Thyroid gland (tissue), 4 donors: ENCODE data around the gene RAET1E. TPM values are rescaled to one million over a fixed set of nuclear protein-coding genes. Genes with fewer than 3 reads are reported as not detected.

ENCODE experiments used
- total RNA-seq, 4 donors: library from RNA; depleted of rRNA; stranded (reverse); fragments of >200 nt; gene quantifications; one replicate each; pipeline ENCODE4 v1.2.3, GENCODE V29; 2016

The RAET1E gene
- total RNA-seq, 4 donors from 2014 or later = 1.7 TPM; not detected in 3

Other genes with a start within 250 kb of the RAET1E start
- gene KATNA1, start 249.4 kb downstream of the RAET1E start, total RNA-seq = 10 to 100 TPM; 17.8 to 21.6 (median 18.4) TPM
- 10 to 100 TPM; 25.7 to 32.2 (median 30.0) TPM for gene LATS1, start 180.0 kb downstream of the RAET1E start, total RNA-seq
- gene NUP43, start 151.6 kb downstream of the RAET1E start, total RNA-seq = 100 to 1,000 TPM in 1 of 4 donors, 10 to 100 TPM in 3; 31.1 to 112 (median 53.7) TPM
- 100 to 1,000 TPM in 1 of 4 donors, 10 to 100 TPM in 3; 62.2 to 133 (median 77.9) TPM for gene PCMT1, start 148.4 kb downstream of the RAET1E start, total RNA-seq
- 10 to 100 TPM; 39.4 to 76.8 (median 57.2) TPM for gene LRP11, start 33.8 kb downstream of the RAET1E start, total RNA-seq
- gene RAET1G, start 25.0 kb upstream of the RAET1E start, total RNA-seq = 1 to 10 TPM in 2 of 4 donors, under 1 TPM in 1, not detected in 1; 0.59 to 2.0 (median 1.6) TPM
- gene ULBP2, start 43.9 kb upstream of the RAET1E start, total RNA-seq = 1 to 10 TPM in 1 of 4 donors, under 1 TPM in 1, not detected in 2; 0.78 to 1.5 TPM
- under 1 TPM in 2 of 4 donors, not detected in 2; 0.33 to 0.46 TPM for gene ULBP1, start 65.8 kb upstream of the RAET1E start, total RNA-seq
- gene RAET1L, start 127.4 kb upstream of the RAET1E start, total RNA-seq = not detected
- gene ULBP3, start 171.0 kb upstream of the RAET1E start, total RNA-seq = 10 to 100 TPM in 3 of 4 donors, 1 to 10 TPM in 1; 2.4 to 31.7 (median 16.5) TPM
- 100 to 1,000 TPM in 1 of 4 donors, 10 to 100 TPM in 3; 34.7 to 102 (median 79.7) TPM for gene PPP1R14C, start 244.9 kb upstream of the RAET1E start, total RNA-seq